Measurements from ENCODE around the gene KLF6. TPM values are rescaled to one million over a fixed set of nuclear protein-coding genes. Genes with fewer than 3 reads are reported as not detected.

The KLF6 gene
- total RNA-seq, 1 experiment from 2014 or later, result 27.7 TPM

DNA sequence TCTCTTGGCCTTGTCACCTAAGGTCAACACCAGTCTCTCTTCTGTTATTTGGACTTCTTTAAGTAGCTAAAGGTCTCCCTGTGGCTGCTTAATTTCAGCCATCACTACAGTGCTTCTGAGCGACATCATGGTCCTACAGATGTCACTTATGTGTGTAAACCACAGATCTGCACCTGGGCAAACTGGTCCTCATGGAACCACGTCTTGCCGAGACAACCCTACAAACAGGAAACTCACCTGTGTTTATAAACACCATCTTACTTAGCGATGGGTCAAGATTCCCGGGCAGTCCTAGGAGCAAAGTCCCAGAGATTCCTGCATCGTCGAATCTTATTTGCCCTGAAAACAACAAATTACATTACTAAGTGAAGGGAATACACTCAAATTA is 27.8 kb downstream of the KLF6 start:
- ChIA-PET POLR2A (ENCODE audit: unreplicated experiment) (interaction anchor here (0.6 kb wide), 1 partner anchor 508 kb away, joined by 9 read pairs; no protein-coding TSS in a partner anchor), CTCF (interaction anchor here (0.9 kb wide), 1 partner anchor 19 kb away, joined by 5 read pairs; no protein-coding TSS in a partner anchor)
- Histone ChIP-seq H3K9me3 (ENCODE audit: insufficient read depth, low read depth) (no peaks in the 10 kb centered on the region), H3K36me3 (ENCODE audit: low read depth) (no peaks in the 10 kb centered on the region), H2AFZ (no peak overlapping the region), H3K4me1 (replicated peaks; ENCODE audit: insufficient read depth) (peaks cover 76% of the 10 kb centered on the region), H3K9me2 (ENCODE audit: insufficient read depth) (no peaks in the 10 kb centered on the region), H3K27ac (peak overlapping the region; percentile 92), H3F3A (ENCODE audit: insufficient read depth, low read depth) (peaks cover 52% of the 10 kb centered on the region), H3K4me2 (peak overlapping the region; percentile 68), H4K20me1 (ENCODE audit: insufficient read depth) (no peaks in the 10 kb centered on the region), H3K27me3 (ENCODE audit: insufficient read depth, low read depth) (no peaks in the 10 kb centered on the region), H3K79me2 (ENCODE audit: low read depth) (no peaks in the 10 kb centered on the region; the same call in 1 of the 2 replicates), H3K4me3 (no peak overlapping the region)
- TF ChIP-seq, protein P1, sequence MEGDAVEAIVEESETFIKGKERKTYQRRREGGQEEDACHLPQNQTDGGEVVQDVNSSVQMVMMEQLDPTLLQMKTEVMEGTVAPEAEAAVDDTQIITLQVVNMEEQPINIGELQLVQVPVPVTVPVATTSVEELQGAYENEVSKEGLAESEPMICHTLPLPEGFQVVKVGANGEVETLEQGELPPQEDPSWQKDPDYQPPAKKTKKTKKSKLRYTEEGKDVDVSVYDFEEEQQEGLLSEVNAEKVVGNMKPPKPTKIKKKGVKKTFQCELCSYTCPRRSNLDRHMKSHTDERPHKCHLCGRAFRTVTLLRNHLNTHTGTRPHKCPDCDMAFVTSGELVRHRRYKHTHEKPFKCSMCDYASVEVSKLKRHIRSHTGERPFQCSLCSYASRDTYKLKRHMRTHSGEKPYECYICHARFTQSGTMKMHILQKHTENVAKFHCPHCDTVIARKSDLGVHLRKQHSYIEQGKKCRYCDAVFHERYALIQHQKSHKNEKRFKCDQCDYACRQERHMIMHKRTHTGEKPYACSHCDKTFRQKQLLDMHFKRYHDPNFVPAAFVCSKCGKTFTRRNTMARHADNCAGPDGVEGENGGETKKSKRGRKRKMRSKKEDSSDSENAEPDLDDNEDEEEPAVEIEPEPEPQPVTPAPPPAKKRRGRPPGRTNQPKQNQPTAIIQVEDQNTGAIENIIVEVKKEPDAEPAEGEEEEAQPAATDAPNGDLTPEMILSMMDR (conservative IDR thresholded peaks at IDR 0.05), result no peak
- TF ChIP-seq EZH2 (IDR thresholded peaks at IDR 0.05; ENCODE audit: low read depth), result no peak
- intact Hi-C loops (cut with micrococcal nuclease; ENCODE audit: unreplicated experiment), result no loop called here
- peak in 1 of 2 experiments; percentile 65 for DNase-seq
- no TSS peak for BruUV-seq (replicated peaks)

DNA sequence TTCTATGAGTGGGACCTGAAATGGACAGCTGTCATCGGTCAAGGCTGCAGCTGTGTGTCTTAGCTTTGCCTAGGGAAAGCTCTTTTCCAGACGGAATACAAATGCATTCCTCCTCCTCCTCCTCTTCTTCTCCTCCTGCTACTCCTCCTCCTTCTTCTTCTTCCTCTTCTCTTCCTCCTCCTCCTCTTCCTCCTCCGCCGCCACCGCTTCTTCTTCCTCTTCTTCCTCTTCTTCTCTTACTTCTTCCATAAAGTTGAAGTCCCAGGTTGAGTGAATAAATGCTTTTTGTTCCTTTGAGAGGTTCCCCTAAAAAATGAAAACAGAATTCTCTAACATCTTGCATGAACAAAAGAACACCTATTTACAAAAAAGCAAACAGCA is 28.7 kb downstream of the KLF6 start:
- Histone ChIP-seq H3K9me3 (ENCODE audit: insufficient read depth, low read depth) (no peaks in the 10 kb centered on the region), H2AFZ (no peak overlapping the region), H3K4me2 (no peak overlapping the region), H3K9me2 (ENCODE audit: insufficient read depth) (no peaks in the 10 kb centered on the region), H3K79me2 (ENCODE audit: low read depth) (no peaks in the 10 kb centered on the region; the same call in 1 of the 2 replicates), H4K20me1 (ENCODE audit: insufficient read depth) (no peaks in the 10 kb centered on the region), H3K4me1 (replicated peaks; ENCODE audit: insufficient read depth) (peaks cover 69% of the 10 kb centered on the region), H3F3A (ENCODE audit: insufficient read depth, low read depth) (peaks cover 45% of the 10 kb centered on the region), H3K36me3 (ENCODE audit: low read depth) (no peaks in the 10 kb centered on the region), H3K27me3 (ENCODE audit: insufficient read depth, low read depth) (no peaks in the 10 kb centered on the region), H3K4me3 (no peak overlapping the region), H3K27ac (peak overlapping the region; percentile 92)
- no TSS peak for BruUV-seq (replicated peaks)
- DNase-seq, result no peak
- ChIA-PET CTCF (no interaction called here), POLR2A (ENCODE audit: unreplicated experiment) (no interaction called here)
- intact Hi-C loops (cut with micrococcal nuclease; ENCODE audit: unreplicated experiment), result no loop called here
- TF ChIP-seq EZH2 (IDR thresholded peaks at IDR 0.05; ENCODE audit: low read depth), result no peak
- TF ChIP-seq, protein P1 (conservative IDR thresholded peaks at IDR 0.05), result no peak

DNA sequence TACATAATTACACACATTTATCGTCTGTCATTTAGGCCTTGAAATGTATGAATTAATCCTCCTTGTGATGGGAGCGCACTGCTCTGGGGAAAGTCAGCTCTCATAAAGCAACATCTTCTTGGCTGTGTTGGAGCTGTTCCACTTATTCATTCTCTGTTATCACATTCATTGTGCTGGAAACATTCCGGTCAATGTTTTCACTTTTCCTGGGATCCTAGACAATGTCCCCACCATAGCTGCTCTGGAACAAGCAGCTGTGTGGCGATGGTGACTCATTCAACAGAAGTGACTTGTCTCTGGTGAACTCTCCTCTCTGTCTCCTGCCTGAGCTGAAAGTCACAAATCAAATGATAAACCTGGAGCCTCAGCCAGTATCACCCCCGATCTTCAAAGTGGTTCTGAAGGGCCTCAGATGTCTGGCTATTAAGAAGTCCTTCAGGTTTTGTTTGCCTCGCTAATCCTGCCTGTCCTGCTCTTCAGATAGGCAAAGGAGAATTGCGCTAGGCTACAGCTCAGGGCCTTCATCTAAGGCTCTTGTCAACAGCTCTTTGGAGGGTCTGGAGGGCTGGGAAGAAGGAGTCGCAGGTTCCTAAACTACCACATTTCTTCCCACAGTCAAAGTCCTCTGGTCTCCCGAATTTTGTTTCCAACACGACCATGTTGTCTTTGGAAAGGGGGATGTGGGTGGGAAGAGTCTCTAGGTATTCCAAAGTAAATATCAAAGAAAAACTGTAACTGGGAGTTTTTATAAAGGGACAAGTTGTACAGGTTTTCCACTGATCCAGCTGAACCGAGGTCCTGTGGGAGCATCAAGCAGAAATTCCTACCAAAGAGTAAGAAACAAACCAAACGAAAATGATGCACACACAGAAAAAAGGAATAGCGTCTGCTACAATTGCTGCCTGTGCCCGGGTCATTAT is 29.3 kb downstream of the KLF6 start:
- H3K4me1 ChIP-seq (replicated peaks; ENCODE audit: insufficient read depth), result peaks cover 63% of the 10 kb centered on the region
- peak in 1 of 2 experiments; percentile 54 for DNase-seq
- H3K79me2 ChIP-seq (ENCODE audit: low read depth), result no peaks in the 10 kb centered on the region; the same call in 1 of the 2 replicates
- no peaks in the 10 kb centered on the region for H3K9me3 ChIP-seq (ENCODE audit: insufficient read depth, low read depth)
- no peaks in the 10 kb centered on the region for H4K20me1 ChIP-seq (ENCODE audit: insufficient read depth)
- H3K4me3 ChIP-seq, result no peak overlapping the region
- no peak for TF ChIP-seq EZH2 (IDR thresholded peaks at IDR 0.05; ENCODE audit: low read depth)
- TF ChIP-seq, protein P1 (conservative IDR thresholded peaks at IDR 0.05), result no peak
- ChIA-PET CTCF (no interaction called here), POLR2A (ENCODE audit: unreplicated experiment) (interaction anchor here (0.6 kb wide), 1 partner anchor 66 kb away, joined by 4 read pairs; no protein-coding TSS in a partner anchor)
- BruUV-seq (replicated peaks), result TSS peak; percentile 74
- peaks cover 39% of the 10 kb centered on the region for H3F3A ChIP-seq (ENCODE audit: insufficient read depth, low read depth)
- H3K4me2 ChIP-seq, result peak overlapping the region; percentile 20
- no peaks in the 10 kb centered on the region for H3K9me2 ChIP-seq (ENCODE audit: insufficient read depth)
- H2AFZ ChIP-seq, result no peak overlapping the region
- peak overlapping the region; percentile 92 for H3K27ac ChIP-seq
- no peaks in the 10 kb centered on the region for H3K27me3 ChIP-seq (ENCODE audit: insufficient read depth, low read depth)
- no peaks in the 10 kb centered on the region for H3K36me3 ChIP-seq (ENCODE audit: low read depth)
- intact Hi-C loops (cut with micrococcal nuclease; ENCODE audit: unreplicated experiment), result loop anchor here (1.0 to 2.0 kb wide), 2 partner anchors 55 to 288 kb away; no protein-coding TSS in a partner anchor
